Loucy (cell line): ENCODE data around the gene PWP1.

Source experiments
- H2AFZ ChIP-seq: fragments of 200-600 bp; sonication (generic); 2 replicates; pipeline ENCODE4 v1.6.0; 2016; ENCODE audit warnings: antibody characterized with exemption, mild to moderate bottlenecking, low read length, moderate library complexity
- H3F3A ChIP-seq: fragments of 200-600 bp; 2 replicates; pipeline ENCODE4 v1.6.0; 2016; ENCODE audit warnings: antibody characterized with exemption, low read depth, mild to moderate bottlenecking
- H3K27me3 ChIP-seq: fragments of 200-600 bp; sonication (generic); 2 replicates; pipeline ENCODE4 v1.6.1; 2014; ENCODE audit warnings: low read length, mild to moderate bottlenecking; ENCODE audit not compliant: insufficient read depth, poor library complexity, severe bottlenecking
- H3K36me3 ChIP-seq: fragments of 200-600 bp; sonication (generic); 2 replicates; pipeline ENCODE4 v1.6.1; 2016; ENCODE audit warnings: low read length; ENCODE audit not compliant: insufficient read depth
- H3K4me1 ChIP-seq: fragments of 200-600 bp; sonication (generic); 2 replicates; pipeline ENCODE4 v1.5.1; 2014; ENCODE audit warnings: low read length, mild to moderate bottlenecking; ENCODE audit not compliant: insufficient read depth, poor library complexity, severe bottlenecking
- H3K4me2 ChIP-seq: fragments of 200-600 bp; sonication (generic); 2 replicates; pipeline ENCODE4 v1.6.0; 2014; ENCODE audit warnings: antibody characterized with exemption, low read length, low read depth, mild to moderate bottlenecking; ENCODE audit not compliant: poor library complexity, severe bottlenecking
- H3K4me3 ChIP-seq: fragments of 200-600 bp; sonication (generic); 2 replicates; pipeline ENCODE4 v1.5.1; 2014; ENCODE audit warnings: low read length, mild to moderate bottlenecking, mixed read lengths; ENCODE audit not compliant: poor library complexity, severe bottlenecking
- H3K79me2 ChIP-seq: fragments of 200-600 bp; sonication (generic); 2 replicates; pipeline ENCODE4 v1.6.1; 2014; ENCODE audit warnings: low read length; ENCODE audit not compliant: insufficient read depth
- H3K9ac ChIP-seq: fragments of 200-600 bp; sonication (generic); 2 replicates; pipeline ENCODE4 v1.6.0; 2014; ENCODE audit warnings: mild to moderate bottlenecking, low read depth, low read length, moderate library complexity; ENCODE audit not compliant: poor library complexity, severe bottlenecking
- H3K9me2 ChIP-seq: fragments of 200-600 bp; sonication (generic); replicated peaks from 2 replicates; pipeline ENCODE4 v1.6.1; 2016; ENCODE audit warnings: low read depth, low read length, mixed read lengths
- H3K9me3 ChIP-seq: fragments of 200-600 bp; sonication (generic); 2 replicates; pipeline ENCODE4 v1.6.1; 2014; ENCODE audit warnings: mild to moderate bottlenecking, antibody characterized with exemption, low read length, low read depth; ENCODE audit not compliant: insufficient read depth
- H4K20me1 ChIP-seq: fragments of 200-600 bp; sonication (generic); 2 replicates; pipeline ENCODE4 v1.6.0; 2014; ENCODE audit warnings: antibody characterized with exemption, low read length, mild to moderate bottlenecking; ENCODE audit not compliant: insufficient read depth, poor library complexity, severe bottlenecking
- EZH2phosphoT487 ChIP-seq: fragments of 200-600 bp; IDR thresholded peaks from 2 replicates; pipeline ENCODE4 v1.6.1; 2018; ENCODE audit warnings: antibody characterized with exemption, mild to moderate bottlenecking, moderate library complexity, borderline replicate concordance
- TF ChIP-seq, protein P1 (sequence below): fragments of 200-600 bp; sonication (generic); conservative IDR thresholded peaks from 2 replicates; pipeline ENCODE4 v1.5.1; 2014; ENCODE audit warnings: mild to moderate bottlenecking, antibody characterized with exemption, low read length

Gene PWP1

DNA sequence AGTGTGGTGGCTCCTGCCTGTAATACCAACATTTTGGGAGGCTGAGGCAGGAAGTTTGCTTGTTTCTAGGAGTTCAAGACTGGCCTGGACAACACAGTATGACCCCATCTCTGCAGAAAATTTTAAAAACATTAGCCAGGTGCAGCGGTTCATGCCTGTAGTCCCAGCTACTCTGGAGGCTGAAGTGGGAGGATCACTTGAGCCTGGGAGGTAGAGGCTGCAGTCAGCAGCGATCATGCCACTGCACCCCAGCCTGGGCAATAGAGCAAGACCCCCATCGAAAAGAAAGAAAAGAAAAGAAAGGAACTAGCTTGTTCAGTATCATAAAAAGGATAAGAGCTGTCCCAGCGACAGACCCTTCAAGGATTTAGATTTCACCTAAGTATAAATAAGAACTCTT, 18.1 kb upstream of the PWP1 start:
- Histone ChIP-seq H3K9me2 (no peaks in the 10 kb centered on the region), H3K4me1 (no peaks in the 10 kb centered on the region), H3K9me3 (no peaks in the 10 kb centered on the region), H4K20me1 (no peaks in the 10 kb centered on the region), H3K27me3 (no peaks in the 10 kb centered on the region), H2AFZ (no peak overlapping the region), H3K4me2 (no peak overlapping the region), H3K4me3 (no peak overlapping the region), H3K79me2 (no peaks in the 10 kb centered on the region), H3F3A (no peaks in the 10 kb centered on the region), H3K36me3 (no peaks in the 10 kb centered on the region), H3K9ac (no peak overlapping the region)
- TF ChIP-seq, protein P1, sequence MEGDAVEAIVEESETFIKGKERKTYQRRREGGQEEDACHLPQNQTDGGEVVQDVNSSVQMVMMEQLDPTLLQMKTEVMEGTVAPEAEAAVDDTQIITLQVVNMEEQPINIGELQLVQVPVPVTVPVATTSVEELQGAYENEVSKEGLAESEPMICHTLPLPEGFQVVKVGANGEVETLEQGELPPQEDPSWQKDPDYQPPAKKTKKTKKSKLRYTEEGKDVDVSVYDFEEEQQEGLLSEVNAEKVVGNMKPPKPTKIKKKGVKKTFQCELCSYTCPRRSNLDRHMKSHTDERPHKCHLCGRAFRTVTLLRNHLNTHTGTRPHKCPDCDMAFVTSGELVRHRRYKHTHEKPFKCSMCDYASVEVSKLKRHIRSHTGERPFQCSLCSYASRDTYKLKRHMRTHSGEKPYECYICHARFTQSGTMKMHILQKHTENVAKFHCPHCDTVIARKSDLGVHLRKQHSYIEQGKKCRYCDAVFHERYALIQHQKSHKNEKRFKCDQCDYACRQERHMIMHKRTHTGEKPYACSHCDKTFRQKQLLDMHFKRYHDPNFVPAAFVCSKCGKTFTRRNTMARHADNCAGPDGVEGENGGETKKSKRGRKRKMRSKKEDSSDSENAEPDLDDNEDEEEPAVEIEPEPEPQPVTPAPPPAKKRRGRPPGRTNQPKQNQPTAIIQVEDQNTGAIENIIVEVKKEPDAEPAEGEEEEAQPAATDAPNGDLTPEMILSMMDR: no peak
- TF ChIP-seq EZH2phosphoT487: no peak

DNA sequence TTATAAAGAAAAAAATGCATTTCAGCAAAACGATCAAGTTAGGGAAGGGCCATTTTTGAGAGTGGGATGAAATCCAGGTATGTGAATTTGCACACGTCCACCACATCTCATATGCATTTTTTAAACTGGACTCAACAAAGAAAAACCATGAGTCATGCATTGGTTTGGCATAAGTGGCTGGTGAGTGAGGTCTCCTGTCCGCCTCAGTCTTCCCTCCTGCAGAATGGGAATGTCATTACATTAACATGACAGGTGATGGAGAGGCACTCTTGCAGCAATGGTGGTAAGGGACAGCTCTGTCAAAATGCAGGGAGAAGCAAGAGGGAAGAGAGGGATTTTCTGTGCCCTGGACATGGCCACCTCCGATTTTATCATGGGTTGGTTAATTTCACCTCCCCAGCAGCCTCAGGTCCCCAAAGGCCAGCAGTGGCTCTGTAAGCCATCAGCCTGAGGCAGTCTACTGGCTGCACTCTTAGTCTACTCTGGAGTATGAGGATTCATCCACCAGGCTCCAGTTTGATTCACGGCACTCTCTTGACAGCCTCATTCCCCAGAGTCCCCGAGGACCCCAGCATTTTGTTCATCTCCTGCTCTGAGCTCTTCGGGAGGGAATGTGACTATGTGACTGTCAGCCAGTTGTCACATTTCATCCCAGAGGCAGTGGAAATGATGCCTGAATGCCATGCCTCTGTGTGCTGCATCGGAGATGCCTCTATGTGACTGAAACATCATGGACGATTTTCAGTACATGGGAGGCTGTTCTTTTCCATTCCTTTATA, 17.1 kb upstream of the PWP1 start:
- H3F3A ChIP-seq: no peaks in the 10 kb centered on the region
- no peaks in the 10 kb centered on the region for H3K79me2 ChIP-seq
- H3K9ac ChIP-seq: no peak overlapping the region
- H3K9me3 ChIP-seq: no peaks in the 10 kb centered on the region
- H3K4me1 ChIP-seq: no peaks in the 10 kb centered on the region
- no peaks in the 10 kb centered on the region for H3K27me3 ChIP-seq
- no peak overlapping the region for H2AFZ ChIP-seq
- TF ChIP-seq EZH2phosphoT487: no peak
- TF ChIP-seq, protein P1: no peak
- no peaks in the 10 kb centered on the region for H4K20me1 ChIP-seq
- H3K4me2 ChIP-seq: no peak overlapping the region
- no peaks in the 10 kb centered on the region for H3K36me3 ChIP-seq
- no peak overlapping the region for H3K4me3 ChIP-seq
- H3K9me2 ChIP-seq: no peaks in the 10 kb centered on the region

DNA sequence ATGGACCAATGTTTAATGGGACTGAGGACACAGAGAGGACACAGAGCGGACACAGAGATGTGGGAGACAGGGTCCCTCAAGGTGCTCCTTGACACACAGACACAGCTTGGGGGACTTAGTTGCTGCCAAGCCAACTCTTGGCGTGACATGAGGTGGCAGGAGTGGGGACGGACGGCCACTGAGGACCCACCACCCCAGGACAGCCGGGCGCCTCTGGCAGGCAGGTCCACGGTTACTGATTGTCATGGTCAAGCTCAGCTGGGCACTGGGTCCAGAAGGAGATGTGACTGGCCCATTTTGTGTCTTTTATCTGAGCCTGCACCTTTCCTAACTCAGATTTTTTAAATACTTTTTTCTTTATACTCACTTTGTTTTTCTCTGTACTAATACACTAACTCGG, 15.7 kb upstream of the PWP1 start:
- Histone ChIP-seq H3K9ac (no peak overlapping the region), H3F3A (no peaks in the 10 kb centered on the region), H3K79me2 (no peaks in the 10 kb centered on the region), H2AFZ (no peak overlapping the region), H4K20me1 (no peaks in the 10 kb centered on the region), H3K27me3 (no peaks in the 10 kb centered on the region), H3K4me3 (no peak overlapping the region), H3K4me1 (no peaks in the 10 kb centered on the region), H3K9me3 (no peaks in the 10 kb centered on the region), H3K4me2 (no peak overlapping the region), H3K9me2 (no peaks in the 10 kb centered on the region), H3K36me3 (no peaks in the 10 kb centered on the region)
- TF ChIP-seq, protein P1: no peak
- TF ChIP-seq EZH2phosphoT487: no peak
